ENCODE measurements around the gene ZNF821. TPM values are rescaled to one million over a fixed set of nuclear protein-coding genes. Genes with fewer than 3 reads are reported as not detected.
A peak's percentile ranks its signal among the peaks of the same experiment; 100 is the strongest.

ZNF821 gene
- total RNA-seq, 3 donors from 2014 or later (not counting 1 experiment from before 2014, with no cell fraction given), result 14.0 to 19.1 (median 18.2) TPM

DNA sequence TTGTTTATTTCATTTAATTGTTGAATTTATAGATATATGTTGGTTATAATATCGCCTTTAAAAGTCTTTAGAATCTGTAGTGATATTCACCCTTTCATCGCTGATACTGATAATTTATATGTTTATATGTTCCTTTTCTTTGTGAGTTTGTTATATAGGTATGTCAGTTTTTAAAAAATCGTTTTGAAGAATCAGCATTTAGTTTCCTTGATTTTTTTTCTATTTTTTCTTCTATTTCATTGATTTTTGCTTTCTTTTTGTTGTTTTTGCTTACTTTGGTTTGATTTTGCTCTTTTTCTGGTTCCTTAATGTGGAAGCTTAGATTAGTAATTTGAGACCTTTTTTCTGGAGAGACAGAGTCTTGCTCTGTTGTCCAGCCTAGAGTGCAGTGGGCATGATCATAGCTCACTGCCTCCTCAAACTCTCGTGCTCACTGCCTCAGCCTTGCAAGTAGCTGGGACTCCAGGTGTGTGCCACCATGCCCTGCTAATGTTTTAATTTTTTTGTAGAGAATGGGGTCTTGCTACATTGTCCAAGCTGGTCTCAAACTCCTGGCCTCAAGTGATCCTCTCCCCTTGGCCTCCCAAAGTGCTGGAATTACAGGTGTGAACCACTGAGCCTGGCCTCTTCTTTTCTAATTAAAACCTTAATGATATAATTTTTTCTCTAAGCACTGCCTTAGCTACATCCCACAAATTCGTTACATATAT lies 18.8 kb upstream of the ZNF821 start:
- Mint-ChIP-seq H3K27ac (peak overlapping the region; percentile 68 to 73), H3K36me3 (no peaks in the 10 kb centered on the region), H3K9me3 (no peaks in the 10 kb centered on the region), H3K4me3 (peak overlapping the region; percentile 25), H3K4me1 (peaks cover 63 to 65% of the 10 kb centered on the region in 2 donors), H3K27me3 (ENCODE audit: low read depth in 2 of 2) (no peaks in the 10 kb centered on the region)
- H3K4me3 ChIP-seq (ENCODE audit: low read length), result no peak overlapping the region
- no peak for TF ChIP-seq CTCF (IDR thresholded peaks at IDR 0.05)
- no peaks in the 10 kb centered on the region for H3K9me3 ChIP-seq (ENCODE audit: control insufficient read depth, insufficient read depth, low read length)
- WGBS (ENCODE audit: insufficient coverage), result 96% methylated on average over 3 of the region's 5 CpGs
- H3K27ac ChIP-seq (ENCODE audit: low read length), result no peak overlapping the region
- no peaks in the 10 kb centered on the region for H3K36me3 ChIP-seq (ENCODE audit: control insufficient read depth, insufficient read depth, low read length)
- no peaks in the 10 kb centered on the region for H3K27me3 ChIP-seq (ENCODE audit: control insufficient read depth, insufficient read depth, low read length)
- no peak for ATAC-seq
- no peak for DNase-seq
- intact Hi-C loops (cut with micrococcal nuclease), result no loop called here
- peaks cover 48% of the 10 kb centered on the region for H3K4me1 ChIP-seq (ENCODE audit: control insufficient read depth, insufficient read depth, low read length)

- intact Hi-C loops (cut with micrococcal nuclease), result loop anchor here (5.0 kb wide), 1 partner anchor 52 kb away; the partner anchor contains the start of gene ATXN1L
- Histone ChIP-seq H3K27me3 (ENCODE audit: control insufficient read depth, insufficient read depth, low read length) (no peaks in the 10 kb centered on the region), H3K36me3 (ENCODE audit: control insufficient read depth, insufficient read depth, low read length) (no peaks in the 10 kb centered on the region), H3K9me3 (ENCODE audit: control insufficient read depth, insufficient read depth, low read length) (no peaks in the 10 kb centered on the region), H3K27ac (ENCODE audit: low read length) (no peak overlapping the region), H3K4me1 (ENCODE audit: control insufficient read depth, insufficient read depth, low read length) (peaks cover 40% of the 10 kb centered on the region), H3K4me3 (ENCODE audit: low read length) (no peak overlapping the region)
- peaks cover 51 to 63% of the 10 kb centered on the region in 2 donors for H3K4me1 Mint-ChIP-seq
- peak overlapping the region; percentile 37 for H3K4me3 Mint-ChIP-seq
- over 99% methylated on average over 4 of the region's 4 CpGs for WGBS (ENCODE audit: insufficient coverage)
- peak overlapping the region; percentile 70 to 72 for H3K27ac Mint-ChIP-seq
- TF ChIP-seq CTCF (IDR thresholded peaks at IDR 0.05), result no peak
- H3K27me3 Mint-ChIP-seq (ENCODE audit: low read depth in 2 of 2), result no peaks in the 10 kb centered on the region
- DNase-seq (no peak), ATAC-seq (no peak)
- H3K36me3 Mint-ChIP-seq, result no peaks in the 10 kb centered on the region
- no peaks in the 10 kb centered on the region for H3K9me3 Mint-ChIP-seq
Observed at GRCh38 chr16:71899171-71899570, 15.2 kb upstream of the ZNF821 start.

GRCh38 chr16:71896764-71897368 lies 12.9 kb upstream of the ZNF821 start:
- no peak for TF ChIP-seq CTCF (IDR thresholded peaks at IDR 0.05)
- Mint-ChIP-seq H3K9me3 (no peaks in the 10 kb centered on the region), H3K27me3 (ENCODE audit: low read depth in 2 of 2) (no peaks in the 10 kb centered on the region), H3K4me3 (peak overlapping the region; percentile 96), H3K27ac (peak overlapping the region; percentile 95 to 98), H3K36me3 (no peaks in the 10 kb centered on the region), H3K4me1 (peaks cover 38 to 49% of the 10 kb centered on the region in 2 donors)
- Histone ChIP-seq H3K4me3 (ENCODE audit: low read length) (peak overlapping the region; percentile 68), H3K36me3 (ENCODE audit: control insufficient read depth, insufficient read depth, low read length) (no peaks in the 10 kb centered on the region), H3K27me3 (ENCODE audit: control insufficient read depth, insufficient read depth, low read length) (no peaks in the 10 kb centered on the region), H3K27ac (ENCODE audit: low read length) (peak overlapping the region; percentile 87), H3K4me1 (ENCODE audit: control insufficient read depth, insufficient read depth, low read length) (peaks cover 35% of the 10 kb centered on the region), H3K9me3 (ENCODE audit: control insufficient read depth, insufficient read depth, low read length) (no peaks in the 10 kb centered on the region)
- DNase-seq (no peak), ATAC-seq (no peak)
- intact Hi-C loops (cut with micrococcal nuclease), result loop anchor here (5.0 kb wide), 1 partner anchor 50 kb away; the partner anchor contains the start of gene ATXN1L
- 42% methylated on average over 8 of the region's 15 CpGs for WGBS (ENCODE audit: insufficient coverage)
